Measurements from ENCODE around the gene TBC1D14. TPM values are rescaled to one million over a fixed set of nuclear protein-coding genes. Genes with fewer than 3 reads are reported as not detected.

The TBC1D14 gene
- total and polyA plus RNA-seq, 9 of the 15 experiments (the other 6 are each of a cell fraction or from before 2014, with no cell fraction given), result 2.1 to 59.6 (median 44.8) TPM

DNA sequence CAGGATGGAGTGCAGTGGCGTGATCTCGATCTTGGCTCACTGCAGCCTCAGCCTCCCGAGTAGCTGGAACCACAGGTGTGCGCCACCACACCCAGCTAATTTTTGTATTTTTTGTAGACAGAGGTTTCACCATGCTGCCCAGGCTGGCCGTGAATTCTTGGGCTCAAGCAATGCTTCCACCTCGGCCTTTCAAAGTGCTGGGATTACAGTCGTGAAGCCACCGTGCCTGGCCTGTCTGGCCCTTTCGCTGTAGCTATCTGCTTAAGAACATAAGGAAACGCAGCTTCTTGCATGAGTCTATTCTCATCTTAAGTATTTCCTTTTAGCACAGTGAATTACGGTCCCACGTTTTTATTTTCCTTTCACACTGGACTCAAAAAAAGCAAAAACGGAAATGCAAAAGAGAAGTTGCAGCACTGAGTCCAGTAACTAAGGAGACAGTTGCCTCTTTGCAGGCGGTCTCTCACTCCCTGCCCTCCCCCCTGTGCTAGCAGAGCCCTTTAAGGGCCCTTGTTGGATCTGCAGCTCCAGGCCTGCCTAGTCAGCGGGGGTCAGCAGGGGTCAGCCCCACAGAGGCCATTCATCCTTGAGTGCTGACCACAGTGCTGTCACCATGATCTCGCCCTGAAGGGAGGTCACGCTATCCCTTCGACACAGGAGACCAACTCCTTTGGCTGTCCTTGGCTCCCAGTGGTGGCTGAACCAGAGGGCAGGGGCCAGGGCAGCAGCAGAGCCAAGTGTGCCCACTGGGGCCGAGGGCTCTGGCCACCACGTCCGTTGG is 21.8 kb upstream of the TBC1D14 start (continued):
- TF ChIP-seq, protein P1, sequence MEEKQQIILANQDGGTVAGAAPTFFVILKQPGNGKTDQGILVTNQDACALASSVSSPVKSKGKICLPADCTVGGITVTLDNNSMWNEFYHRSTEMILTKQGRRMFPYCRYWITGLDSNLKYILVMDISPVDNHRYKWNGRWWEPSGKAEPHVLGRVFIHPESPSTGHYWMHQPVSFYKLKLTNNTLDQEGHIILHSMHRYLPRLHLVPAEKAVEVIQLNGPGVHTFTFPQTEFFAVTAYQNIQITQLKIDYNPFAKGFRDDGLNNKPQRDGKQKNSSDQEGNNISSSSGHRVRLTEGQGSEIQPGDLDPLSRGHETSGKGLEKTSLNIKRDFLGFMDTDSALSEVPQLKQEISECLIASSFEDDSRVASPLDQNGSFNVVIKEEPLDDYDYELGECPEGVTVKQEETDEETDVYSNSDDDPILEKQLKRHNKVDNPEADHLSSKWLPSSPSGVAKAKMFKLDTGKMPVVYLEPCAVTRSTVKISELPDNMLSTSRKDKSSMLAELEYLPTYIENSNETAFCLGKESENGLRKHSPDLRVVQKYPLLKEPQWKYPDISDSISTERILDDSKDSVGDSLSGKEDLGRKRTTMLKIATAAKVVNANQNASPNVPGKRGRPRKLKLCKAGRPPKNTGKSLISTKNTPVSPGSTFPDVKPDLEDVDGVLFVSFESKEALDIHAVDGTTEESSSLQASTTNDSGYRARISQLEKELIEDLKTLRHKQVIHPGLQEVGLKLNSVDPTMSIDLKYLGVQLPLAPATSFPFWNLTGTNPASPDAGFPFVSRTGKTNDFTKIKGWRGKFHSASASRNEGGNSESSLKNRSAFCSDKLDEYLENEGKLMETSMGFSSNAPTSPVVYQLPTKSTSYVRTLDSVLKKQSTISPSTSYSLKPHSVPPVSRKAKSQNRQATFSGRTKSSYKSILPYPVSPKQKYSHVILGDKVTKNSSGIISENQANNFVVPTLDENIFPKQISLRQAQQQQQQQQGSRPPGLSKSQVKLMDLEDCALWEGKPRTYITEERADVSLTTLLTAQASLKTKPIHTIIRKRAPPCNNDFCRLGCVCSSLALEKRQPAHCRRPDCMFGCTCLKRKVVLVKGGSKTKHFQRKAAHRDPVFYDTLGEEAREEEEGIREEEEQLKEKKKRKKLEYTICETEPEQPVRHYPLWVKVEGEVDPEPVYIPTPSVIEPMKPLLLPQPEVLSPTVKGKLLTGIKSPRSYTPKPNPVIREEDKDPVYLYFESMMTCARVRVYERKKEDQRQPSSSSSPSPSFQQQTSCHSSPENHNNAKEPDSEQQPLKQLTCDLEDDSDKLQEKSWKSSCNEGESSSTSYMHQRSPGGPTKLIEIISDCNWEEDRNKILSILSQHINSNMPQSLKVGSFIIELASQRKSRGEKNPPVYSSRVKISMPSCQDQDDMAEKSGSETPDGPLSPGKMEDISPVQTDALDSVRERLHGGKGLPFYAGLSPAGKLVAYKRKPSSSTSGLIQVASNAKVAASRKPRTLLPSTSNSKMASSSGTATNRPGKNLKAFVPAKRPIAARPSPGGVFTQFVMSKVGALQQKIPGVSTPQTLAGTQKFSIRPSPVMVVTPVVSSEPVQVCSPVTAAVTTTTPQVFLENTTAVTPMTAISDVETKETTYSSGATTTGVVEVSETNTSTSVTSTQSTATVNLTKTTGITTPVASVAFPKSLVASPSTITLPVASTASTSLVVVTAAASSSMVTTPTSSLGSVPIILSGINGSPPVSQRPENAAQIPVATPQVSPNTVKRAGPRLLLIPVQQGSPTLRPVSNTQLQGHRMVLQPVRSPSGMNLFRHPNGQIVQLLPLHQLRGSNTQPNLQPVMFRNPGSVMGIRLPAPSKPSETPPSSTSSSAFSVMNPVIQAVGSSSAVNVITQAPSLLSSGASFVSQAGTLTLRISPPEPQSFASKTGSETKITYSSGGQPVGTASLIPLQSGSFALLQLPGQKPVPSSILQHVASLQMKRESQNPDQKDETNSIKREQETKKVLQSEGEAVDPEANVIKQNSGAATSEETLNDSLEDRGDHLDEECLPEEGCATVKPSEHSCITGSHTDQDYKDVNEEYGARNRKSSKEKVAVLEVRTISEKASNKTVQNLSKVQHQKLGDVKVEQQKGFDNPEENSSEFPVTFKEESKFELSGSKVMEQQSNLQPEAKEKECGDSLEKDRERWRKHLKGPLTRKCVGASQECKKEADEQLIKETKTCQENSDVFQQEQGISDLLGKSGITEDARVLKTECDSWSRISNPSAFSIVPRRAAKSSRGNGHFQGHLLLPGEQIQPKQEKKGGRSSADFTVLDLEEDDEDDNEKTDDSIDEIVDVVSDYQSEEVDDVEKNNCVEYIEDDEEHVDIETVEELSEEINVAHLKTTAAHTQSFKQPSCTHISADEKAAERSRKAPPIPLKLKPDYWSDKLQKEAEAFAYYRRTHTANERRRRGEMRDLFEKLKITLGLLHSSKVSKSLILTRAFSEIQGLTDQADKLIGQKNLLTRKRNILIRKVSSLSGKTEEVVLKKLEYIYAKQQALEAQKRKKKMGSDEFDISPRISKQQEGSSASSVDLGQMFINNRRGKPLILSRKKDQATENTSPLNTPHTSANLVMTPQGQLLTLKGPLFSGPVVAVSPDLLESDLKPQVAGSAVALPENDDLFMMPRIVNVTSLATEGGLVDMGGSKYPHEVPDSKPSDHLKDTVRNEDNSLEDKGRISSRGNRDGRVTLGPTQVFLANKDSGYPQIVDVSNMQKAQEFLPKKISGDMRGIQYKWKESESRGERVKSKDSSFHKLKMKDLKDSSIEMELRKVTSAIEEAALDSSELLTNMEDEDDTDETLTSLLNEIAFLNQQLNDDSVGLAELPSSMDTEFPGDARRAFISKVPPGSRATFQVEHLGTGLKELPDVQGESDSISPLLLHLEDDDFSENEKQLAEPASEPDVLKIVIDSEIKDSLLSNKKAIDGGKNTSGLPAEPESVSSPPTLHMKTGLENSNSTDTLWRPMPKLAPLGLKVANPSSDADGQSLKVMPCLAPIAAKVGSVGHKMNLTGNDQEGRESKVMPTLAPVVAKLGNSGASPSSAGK (IDR thresholded peaks at IDR 0.05), result no peak
- TF ChIP-seq RFX5 (IDR thresholded peaks at IDR 0.05; ENCODE audit: low read depth, low read length) (no peak), DPF2 (IDR thresholded peaks at IDR 0.05) (0 out of 2 replicates have a peak, but pooled peaks have one; percentile 17), CREBBP (IDR thresholded peaks at IDR 0.05; ENCODE audit: low read depth, low read length) (no peak), ZNF282 (CRISPR knock-in tag; IDR thresholded peaks at IDR 0.05) (no peak), SMAD4 (CRISPR knock-in tag; conservative IDR thresholded peaks at IDR 0.05) (no peak), NR2C2 (CRISPR knock-in tag; IDR thresholded peaks at IDR 0.05) (peak; percentile 55; the same call in 1 of the 2 replicates), NR2C2 (tag; IDR thresholded peaks at IDR 0.05) (no peak; the same call in 1 of the 2 replicates), NFIC (IDR thresholded peaks at IDR 0.05) (0 out of 2 replicates have a peak, but pooled peaks have one; percentile 9), POLR3A (IDR thresholded peaks at IDR 0.05; ENCODE audit: borderline replicate concordance, extremely low read depth, insufficient read depth, insufficient read length) (no peak), NFE2 (IDR thresholded peaks at IDR 0.05; ENCODE audit: low read depth) (peak; percentile 36; the same call in 1 of the 2 replicates)
- TF ChIP-seq, protein P2, sequence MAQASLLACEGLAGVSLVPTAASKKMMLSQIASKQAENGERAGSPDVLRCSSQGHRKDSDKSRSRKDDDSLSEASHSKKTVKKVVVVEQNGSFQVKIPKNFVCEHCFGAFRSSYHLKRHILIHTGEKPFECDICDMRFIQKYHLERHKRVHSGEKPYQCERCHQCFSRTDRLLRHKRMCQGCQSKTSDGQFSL (CRISPR knock-in tag; IDR thresholded peaks at IDR 0.05), result no peak
- TF ChIP-seq, protein P2 (tag; IDR thresholded peaks at IDR 0.05), result no peak

All from K562 (cell line).